Stimulated activated CD8-positive, alpha-beta memory T cell treated with anti-CD3 and anti-CD28 coated beads, Interleukin-12 subunit alpha, Interleukin-12 subunit beta, amount 100 ng/mL, for 24 hours (primary cell): Measurements from ENCODE around the gene IL21.
"Not testable (repeated sequence)": the region's sequence is repeated elsewhere in the genome, so short reads cannot be mapped to it uniquely, and the experiment has no call there.

Experiments
- DNase-seq: peaks from one replicate; pipeline ENCODE4 v3.0.0-alpha.2; 2020; ENCODE audit errors: extremely low read depth

IL21 gene

GRCh38 chr4:122577808-122578781 is 42.8 kb downstream of the IL21 start:
- DNase-seq = no peak

GRCh38 chr4:122577189-122577553 is 43.7 kb downstream of the IL21 start:
- no peak for DNase-seq

DNA sequence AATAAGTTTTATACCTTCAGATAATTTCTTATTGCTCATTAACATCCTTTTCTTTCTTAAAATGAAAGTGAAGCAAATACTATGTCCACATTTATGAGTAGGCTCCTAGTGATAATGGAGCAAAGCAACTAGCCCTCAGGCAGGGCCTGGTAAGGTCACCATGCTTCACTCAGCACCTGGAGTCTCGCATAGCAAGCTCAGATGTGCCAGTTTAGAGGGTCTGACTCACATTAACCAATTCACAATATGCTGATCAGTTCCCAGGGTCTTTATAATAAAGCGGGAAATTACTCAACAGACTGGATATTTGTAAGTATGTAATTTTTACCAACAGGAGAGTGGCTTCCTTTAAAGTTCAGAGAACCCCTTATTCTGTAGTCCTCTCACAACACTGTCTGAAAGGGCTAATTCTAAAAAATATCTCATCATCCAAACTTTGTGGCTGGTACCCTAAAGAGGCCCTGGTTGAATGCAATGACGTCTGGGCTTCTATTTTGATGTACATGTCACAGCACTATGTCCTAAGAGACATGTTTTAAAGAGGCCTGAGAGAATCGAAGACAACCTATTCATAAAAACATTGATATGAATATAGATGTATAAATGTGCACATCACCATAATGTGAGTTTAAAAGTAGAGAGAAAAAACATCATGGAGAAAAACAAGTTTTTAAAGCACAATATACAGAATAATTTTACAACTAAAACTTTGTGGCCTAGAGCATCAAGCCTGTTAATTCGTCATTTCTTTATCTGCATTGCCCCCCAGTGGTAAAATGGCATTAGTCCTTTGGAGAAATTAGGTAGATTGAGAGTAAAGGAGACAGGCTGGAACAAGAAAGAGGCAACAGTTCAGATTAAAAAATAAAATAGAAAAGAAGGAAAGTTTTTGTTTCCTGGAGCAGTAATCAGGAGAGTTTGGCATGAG is 44.3 kb downstream of the IL21 start:
- DNase-seq = no peak

- not testable (repeated sequence) for DNase-seq
Observed at GRCh38 chr4:122574347-122574746, 46.5 kb downstream of the IL21 start.

DNA sequence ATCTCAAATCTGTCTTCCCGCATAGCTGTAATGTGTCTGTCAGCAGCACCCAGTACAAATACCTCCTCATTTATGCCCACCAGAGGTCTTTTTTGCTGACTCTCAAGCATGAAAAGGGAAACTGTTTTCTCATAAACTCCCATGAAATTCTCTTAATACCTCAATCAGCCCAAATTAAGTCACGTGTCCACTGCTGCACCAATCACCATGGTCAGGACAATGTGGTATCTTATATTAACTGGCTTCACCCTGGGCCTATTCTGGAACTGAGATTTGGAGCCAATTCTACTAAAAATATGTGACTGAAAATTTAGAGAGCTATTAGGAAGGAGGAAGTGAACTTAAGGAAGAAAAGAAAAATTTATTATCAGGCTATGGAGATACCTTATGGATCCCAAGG is 58.4 kb downstream of the IL21 start:
- DNase-seq = no peak
